HTERT RPE-1 (cell line): Measurements from ENCODE around the gene SLC5A8.
"Not testable (repeated sequence)": the region's sequence is repeated elsewhere in the genome, so short reads cannot be mapped to it uniquely, and the experiment has no call there.

Experiments
- in situ Hi-C: fragments of 300-500 bp; cut with MboI; formaldehyde crosslinking; loops from 4 replicates; pipeline ENCODE4 v1.14.3; 2020; ENCODE audit warnings: low sequenced_read_pairs

The SLC5A8 gene

GRCh38 chr12:101173197-101173749 lies 36.8 kb downstream of the SLC5A8 start:
- in situ Hi-C loops = no loop called here

GRCh38 chr12:101172316-101172715 lies 37.7 kb downstream of the SLC5A8 start:
- in situ Hi-C loops = no loop called here

- in situ Hi-C loops = no loop called here
Measured at GRCh38 chr12:101168001-101168400, 42.0 kb downstream of the SLC5A8 start.

GRCh38 chr12:101166866-101167265 lies 43.2 kb downstream of the SLC5A8 start:
- in situ Hi-C loops = no loop called here

GRCh38 chr12:101165319-101165718 lies 44.7 kb downstream of the SLC5A8 start:
- in situ Hi-C loops = no loop called here

GRCh38 chr12:101145777-101146431 lies 64.1 kb downstream of the SLC5A8 start:
- in situ Hi-C loops = not testable (repeated sequence)

- in situ Hi-C loops = no loop called here
Measured at GRCh38 chr12:101127521-101128219, 82.4 kb downstream of the SLC5A8 start.

- in situ Hi-C loops = no loop called here
Measured at GRCh38 chr12:101117842-101118241, 92.2 kb downstream of the SLC5A8 start.

- in situ Hi-C loops = no loop called here
Measured at GRCh38 chr12:101116911-101117310, 93.1 kb downstream of the SLC5A8 start.

- in situ Hi-C loops = no loop called here
Measured at GRCh38 chr12:101115326-101115725, 94.7 kb downstream of the SLC5A8 start.

- in situ Hi-C loops = no loop called here
Measured at GRCh38 chr12:101111441-101111840, 98.6 kb downstream of the SLC5A8 start.

GRCh38 chr12:101110866-101111265 lies 99.2 kb downstream of the SLC5A8 start:
- in situ Hi-C loops = no loop called here

GRCh38 chr12:101108130-101108529 lies 101.9 kb downstream of the SLC5A8 start:
- in situ Hi-C loops = no loop called here

- in situ Hi-C loops = no loop called here
Measured at GRCh38 chr12:101107032-101107763, 102.8 kb downstream of the SLC5A8 start.
